Naive thymus-derived CD4-positive, alpha-beta T cell (primary cell): ENCODE measurements around the gene PPTC7. TPM values are rescaled to one million over a fixed set of nuclear protein-coding genes. Genes with fewer than 3 reads are reported as not detected.
A peak's percentile ranks its signal among the peaks of the same experiment; 100 is the strongest.
"Not testable (repeated sequence)": the region's sequence is repeated elsewhere in the genome, so short reads cannot be mapped to it uniquely, and the experiment has no call there.

Experiments used
- ATAC-seq: fragments of 150-1000 bp; cut with Tn5 transposase; 2 replicates; pipeline ENCODE4 v1.10.0; 2021; ENCODE audit warnings: mild to moderate bottlenecking, moderate library complexity
- CTCF ChIA-PET: fragments of 350-600 bp; sonication (Branson Sonifier 250); formaldehyde crosslinking; loops from one replicate; lab custom pipeline; 2021; ENCODE audit warnings: antibody characterized with exemption; lab: Charles Lee
- POLR2A ChIA-PET: fragments of 350-600 bp; sonication (Branson Sonifier 250); formaldehyde crosslinking; loops from one replicate; lab custom pipeline; 2021; ENCODE audit warnings: antibody characterized with exemption, inconsistent platforms; lab: Charles Lee
- DNase-seq, 9 donors: peaks; one replicate each; pipeline versions ENCODE4 v3.0.0 to v3.0.0-alpha.2; 2020 to 2022; ENCODE audit warnings: mixed read lengths in 1 of 9
- H3K27ac ChIP-seq: one replicate; pipeline ENCODE4 v1.7.0; 2013; ENCODE audit warnings: mild to moderate bottlenecking, low read depth, low read length, moderate library complexity
- H3K27me3 ChIP-seq, 2 donors: one replicate each; pipeline ENCODE4 v1.7.0; 2013; ENCODE audit warnings: low read length in 2 of 2, mild to moderate bottlenecking in 2 of 2, moderate library complexity in 2 of 2; ENCODE audit not compliant: control insufficient read depth in 2 of 2, insufficient read depth in 2 of 2
- H3K36me3 ChIP-seq, 3 experiments: 1 replicate in 2 of 3; 2 replicates in 1 of 3; pipeline ENCODE4 v1.7.0; 2013; ENCODE audit warnings: low read length in 3 of 3, mild to moderate bottlenecking in 3 of 3, moderate library complexity in 1 of 3; ENCODE audit not compliant: insufficient read depth in 3 of 3, control insufficient read depth in 2 of 3
- H3K4me1 ChIP-seq, 2 donors: one replicate each; pipeline ENCODE4 v1.7.0; 2013; ENCODE audit warnings: low read length in 2 of 2, mild to moderate bottlenecking in 2 of 2, moderate library complexity in 1 of 2; ENCODE audit not compliant: control insufficient read depth in 2 of 2, insufficient read depth in 2 of 2
- H3K4me3 ChIP-seq: 2 replicates; pipeline ENCODE4 v1.7.0; 2013; ENCODE audit warnings: mild to moderate bottlenecking, low read length
- H3K9me3 ChIP-seq, 3 experiments: 1 replicate in 2 of 3; 2 replicates in 1 of 3; pipeline ENCODE4 v1.7.0; 2013; ENCODE audit warnings: low read length in 3 of 3; ENCODE audit not compliant: control insufficient read depth in 2 of 3
- H3K27ac Mint-ChIP-seq, 9 donors: one replicate each; pipeline ENCODE4 v1.8.0; 2020 to 2022; ENCODE audit warnings: mixed read lengths in 9 of 9, mild to moderate bottlenecking in 8 of 9, moderate library complexity in 5 of 9, inconsistent platforms in 2 of 9
- H3K27me3 Mint-ChIP-seq, 5 donors: one replicate each; pipeline ENCODE4 v1.8.0; 2021 to 2022; ENCODE audit warnings: mixed read lengths in 5 of 5, mild to moderate bottlenecking in 1 of 5
- H3K36me3 Mint-ChIP-seq, 5 donors: one replicate each; pipeline ENCODE4 v1.8.0; 2020 to 2022; ENCODE audit warnings: mixed read lengths in 5 of 5, mild to moderate bottlenecking in 3 of 5, inconsistent platforms in 1 of 5
- H3K4me1 Mint-ChIP-seq, 7 donors: one replicate each; pipeline ENCODE4 v1.8.0; 2020 to 2022; ENCODE audit warnings: mixed read lengths in 7 of 7, mild to moderate bottlenecking in 3 of 7, inconsistent platforms in 1 of 7
- H3K4me3 Mint-ChIP-seq, 10 donors: one replicate each; pipeline ENCODE4 v1.8.0; 2020 to 2022; ENCODE audit warnings: mild to moderate bottlenecking in 10 of 10, mixed read lengths in 10 of 10, moderate library complexity in 6 of 10, inconsistent platforms in 2 of 10
- H3K9me3 Mint-ChIP-seq, 11 donors: one replicate each; pipeline ENCODE4 v1.8.0; 2020 to 2022; ENCODE audit warnings: mixed read lengths in 11 of 11, mild to moderate bottlenecking in 4 of 11, inconsistent platforms in 1 of 11, moderate library complexity in 1 of 11
- intact Hi-C, 2 donors: fragments of 100-400 bp; cut with micrococcal nuclease; formaldehyde crosslinking; loops; one replicate each; pipeline ENCODE4 v1.15.1; 2023
- polyA plus RNA-seq, 2 donors: library from polyadenylated mRNA; unstranded; fragments of 300-500 nt; fragmentation: Illumina TruSeq; gene quantifications; one replicate each; pipeline ENCODE4 v1.2.3, GENCODE V29; 2021
- total RNA-seq, 6 experiments: library from RNA in 5 of 6; stranded (reverse) in 5 of 6; gene quantifications; 1 replicate in 5 of 6; 2 replicates in 1 of 6; pipeline ENCODE4 v1.2.3 and lab custom pipeline; 2021 to 2026

Gene PPTC7
- total and polyA plus RNA-seq, 7 experiments from 2014 or later = 9.7 to 43.8 (median 37.8) TPM

GRCh38 chr12:110532644-110533043 is 50.5 kb downstream of the PPTC7 start:
- ChIA-PET POLR2A (interaction anchor here (0.6 to 1.3 kb wide), 3 partner anchors 10 to 64 kb away, joined by 3 read pairs; partner anchors contain the start of genes FAM216A and GPN3), CTCF (interaction anchor here (1.1 to 1.2 kb wide), 2 partner anchors 35 to 70 kb away, joined by 3 to 4 read pairs; no protein-coding TSS in a partner anchor)
- no peaks in the 10 kb centered on the region for H3K27me3 ChIP-seq
- ATAC-seq (no peak), DNase-seq (no peak)
- Mint-ChIP-seq H3K36me3 (peaks cover 4 to 42% (median 20%) of the 10 kb centered on the region in 5 donors), H3K27ac (peak overlapping the region in 1 of 9 donors; percentile 45), H3K27me3 (no peaks in the 10 kb centered on the region), H3K4me3 (no peak overlapping the region), H3K9me3 (no peaks in the 10 kb centered on the region), H3K4me1 (peaks cover 0 to 17% (median 4%) of the 10 kb centered on the region in 7 donors)
- H3K27ac ChIP-seq = no peak overlapping the region
- peaks cover 12 to 50% (median 21%) of the 10 kb centered on the region in 3 experiments for H3K36me3 ChIP-seq
- no peaks in the 10 kb centered on the region for H3K4me1 ChIP-seq
- no peak overlapping the region for H3K4me3 ChIP-seq
- no peaks in the 10 kb centered on the region for H3K9me3 ChIP-seq
- intact Hi-C loops = no loop called here

DNA sequence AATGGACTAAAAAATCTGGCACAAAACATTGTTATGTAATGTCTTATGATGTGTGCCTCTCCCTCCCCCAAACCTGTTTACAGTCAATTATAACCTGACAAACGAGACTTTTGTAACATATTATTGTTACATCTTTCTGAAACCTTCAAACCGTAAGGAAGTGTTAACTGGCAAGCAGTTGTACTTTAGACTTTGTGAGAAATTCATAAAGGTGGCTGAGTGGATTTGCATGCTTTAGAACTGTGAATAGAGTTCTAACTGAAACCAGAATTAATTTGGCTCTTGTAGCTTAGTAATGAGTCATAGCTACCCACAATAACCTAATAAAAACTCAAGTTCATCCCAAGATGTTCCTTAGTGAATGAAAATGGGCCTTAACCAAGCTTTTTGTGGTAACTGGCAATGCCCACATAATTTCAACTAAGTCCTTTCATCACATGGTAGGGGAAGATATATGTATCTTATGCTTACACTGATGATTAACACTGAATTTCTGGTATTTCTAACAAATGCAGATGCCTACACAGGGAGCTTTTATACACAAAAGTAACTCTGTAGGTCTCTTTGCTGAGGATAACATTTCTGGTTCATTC is 51.3 kb downstream of the PPTC7 start:
- no peaks in the 10 kb centered on the region for H3K4me1 ChIP-seq
- peaks cover 6 to 42% (median 20%) of the 10 kb centered on the region in 3 experiments for H3K36me3 ChIP-seq
- ChIA-PET CTCF (interaction anchor here (0.6 to 1.1 kb wide), 2 partner anchors 19 to 71 kb away, joined by 3 to 4 read pairs; no protein-coding TSS in a partner anchor), POLR2A (interaction anchor here (0.6 to 1.2 kb wide), 3 partner anchors 11 to 64 kb away, joined by 3 read pairs; partner anchors contain the start of genes FAM216A and GPN3)
- H3K4me3 ChIP-seq = no peak overlapping the region
- Mint-ChIP-seq H3K9me3 (no peaks in the 10 kb centered on the region), H3K4me1 (peaks cover 0 to 17% (median 4%) of the 10 kb centered on the region in 7 donors), H3K27ac (peak overlapping the region in 8 of 9 donors; percentile 8 to 70 (median 50)), H3K27me3 (no peaks in the 10 kb centered on the region), H3K4me3 (no peak overlapping the region), H3K36me3 (peaks cover 4 to 38% (median 19%) of the 10 kb centered on the region in 5 donors)
- no peaks in the 10 kb centered on the region for H3K27me3 ChIP-seq
- no peak overlapping the region for H3K27ac ChIP-seq
- DNase-seq (no peak), ATAC-seq (no peak)
- intact Hi-C loops = no loop called here
- no peaks in the 10 kb centered on the region for H3K9me3 ChIP-seq

DNA sequence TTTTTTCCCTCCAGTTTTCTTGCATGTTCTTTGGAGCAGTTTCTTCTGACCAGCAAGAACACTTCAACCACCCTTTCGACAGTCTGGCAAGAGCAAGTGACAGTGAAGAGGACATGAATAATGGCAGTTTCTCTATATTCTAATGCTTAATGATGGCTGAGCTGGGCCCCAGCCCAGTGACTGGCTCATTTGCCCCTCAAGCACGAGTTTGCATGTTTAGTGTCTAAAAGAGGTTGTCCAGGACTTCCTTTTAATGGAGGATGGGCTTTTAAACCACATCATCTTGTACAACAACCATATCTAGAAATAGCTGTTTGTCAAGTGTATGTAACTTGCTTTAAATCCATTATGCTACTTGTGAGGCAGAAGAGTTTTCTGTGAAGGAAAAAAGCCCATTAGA is 52.6 kb downstream of the PPTC7 start:
- no peak for DNase-seq
- Histone ChIP-seq H3K27ac (no peak overlapping the region), H3K4me1 (no peaks in the 10 kb centered on the region), H3K36me3 (peaks cover 0 to 29% (median 6%) of the 10 kb centered on the region in 3 experiments), H3K27me3 (no peaks in the 10 kb centered on the region), H3K4me3 (no peak overlapping the region), H3K9me3 (no peaks in the 10 kb centered on the region)
- Mint-ChIP-seq H3K27ac (peak overlapping the region in 2 of 9 donors; percentile 13 to 21), H3K27me3 (no peaks in the 10 kb centered on the region), H3K4me3 (no peak overlapping the region), H3K4me1 (peaks cover 0 to 17% (median 4%) of the 10 kb centered on the region in 7 donors), H3K9me3 (no peaks in the 10 kb centered on the region), H3K36me3 (peaks cover 4 to 31% (median 13%) of the 10 kb centered on the region in 5 donors)
- intact Hi-C loops = no loop called here
- CTCF ChIA-PET = no interaction called here
- ATAC-seq = no peak
- POLR2A ChIA-PET = no interaction called here

DNA sequence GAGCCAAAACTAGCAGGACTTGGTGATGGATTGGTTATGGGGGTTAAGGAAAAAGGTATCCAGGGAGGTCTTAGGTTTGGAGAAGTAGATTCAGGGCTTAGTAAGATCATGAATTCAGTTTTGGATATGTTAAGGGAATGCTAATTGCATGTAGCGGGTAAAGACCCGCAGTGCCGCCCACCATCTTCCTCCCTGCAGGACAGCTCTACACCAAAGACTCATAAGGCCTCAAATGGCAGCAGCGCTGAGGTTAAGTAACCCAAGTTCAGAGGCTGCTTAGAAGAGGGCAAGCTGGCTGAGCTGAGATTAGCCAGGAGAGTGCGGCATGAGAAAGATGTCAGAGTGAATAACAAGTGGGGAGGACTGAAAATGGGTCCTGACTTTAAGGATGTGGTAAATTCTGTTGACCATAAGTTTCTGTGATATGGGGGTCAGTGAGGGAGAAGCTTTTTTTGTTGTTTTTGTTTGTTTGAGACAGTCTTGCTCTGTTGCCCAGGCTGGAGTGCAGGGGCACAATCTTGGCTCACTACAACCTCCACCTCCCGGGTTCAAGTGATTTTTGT is 54.8 kb downstream of the PPTC7 start:
- Mint-ChIP-seq H3K9me3 (no peaks in the 10 kb centered on the region), H3K4me3 (no peak overlapping the region), H3K36me3 (peaks cover 4 to 22% (median 7%) of the 10 kb centered on the region in 5 donors), H3K4me1 (peaks cover 0 to 14% (median 4%) of the 10 kb centered on the region in 7 donors), H3K27ac (peak overlapping the region in 3 of 9 donors; percentile 2 to 68 (median 41)), H3K27me3 (no peaks in the 10 kb centered on the region)
- no peaks in the 10 kb centered on the region for H3K27me3 ChIP-seq
- peaks cover 0 to 15% (median 0%) of the 10 kb centered on the region in 3 experiments for H3K36me3 ChIP-seq
- ChIA-PET POLR2A (no interaction called here), CTCF (interaction anchor here (1.5 to 1.6 kb wide), 2 partner anchors 60 to 74 kb away, joined by 4 to 6 read pairs; partner anchors contain the start of genes FAM216A and GPN3)
- no peak overlapping the region for H3K27ac ChIP-seq
- ATAC-seq (no peak), DNase-seq (no peak)
- H3K9me3 ChIP-seq = no peaks in the 10 kb centered on the region
- H3K4me1 ChIP-seq = no peaks in the 10 kb centered on the region
- intact Hi-C loops = no loop called here
- no peak overlapping the region for H3K4me3 ChIP-seq

DNA sequence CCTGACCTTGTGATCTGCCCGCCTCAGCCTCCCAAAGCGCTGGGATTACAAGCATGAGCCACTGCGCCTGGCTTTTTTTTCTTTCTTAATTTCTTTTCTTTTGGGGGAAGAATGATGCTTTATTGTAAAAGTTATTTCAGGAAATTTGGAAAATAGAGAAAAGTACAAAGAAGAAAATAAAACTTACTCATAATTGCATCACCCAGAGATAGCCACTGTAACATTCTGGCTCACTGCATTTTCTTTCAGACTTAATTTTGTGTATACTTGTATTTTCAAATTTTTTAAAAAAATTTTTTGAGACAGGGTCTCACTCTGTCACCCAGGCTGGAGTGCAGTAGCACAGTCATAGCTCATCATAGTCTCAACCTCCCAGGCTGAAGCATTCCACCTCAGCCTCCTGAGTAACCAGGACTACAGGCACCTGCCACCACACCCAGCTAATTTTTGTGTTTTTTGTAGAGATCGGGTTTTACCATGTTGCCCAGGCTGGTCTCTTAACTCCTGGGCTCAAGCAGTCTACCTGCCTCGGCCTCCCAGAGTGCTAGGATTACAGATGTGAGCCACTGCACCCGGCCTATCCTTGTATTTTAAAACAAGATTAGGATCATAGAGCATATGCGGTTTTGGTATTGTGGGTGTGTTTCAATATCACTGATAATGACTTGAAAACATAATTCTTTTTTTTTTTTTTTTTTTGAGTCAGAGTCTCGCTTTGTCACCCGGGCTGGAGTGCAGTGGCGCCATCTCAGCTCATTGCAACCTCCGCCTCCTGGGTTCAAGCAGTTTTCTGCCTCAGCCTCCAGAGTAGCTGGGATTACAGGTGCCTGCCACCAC is 62.0 kb downstream of the PPTC7 start:
- H3K36me3 Mint-ChIP-seq, H3K27ac ChIP-seq, intact Hi-C loops, H3K4me1 Mint-ChIP-seq, H3K27me3 Mint-ChIP-seq, H3K27ac Mint-ChIP-seq, H3K36me3 ChIP-seq, H3K9me3 Mint-ChIP-seq, H3K4me3 ChIP-seq, ATAC-seq, DNase-seq, H3K4me1 ChIP-seq, H3K4me3 Mint-ChIP-seq, H3K9me3 ChIP-seq, H3K27me3 ChIP-seq: not testable (repeated sequence)
- POLR2A ChIA-PET = interaction anchor here (0.9 kb wide), 1 partner anchor 19 kb away, joined by 3 read pairs; the partner anchor contains the start of gene RAD9B
- CTCF ChIA-PET = interaction anchor here (0.6 kb wide), 1 partner anchor 23 kb away, joined by 4 read pairs; no protein-coding TSS in a partner anchor

DNA sequence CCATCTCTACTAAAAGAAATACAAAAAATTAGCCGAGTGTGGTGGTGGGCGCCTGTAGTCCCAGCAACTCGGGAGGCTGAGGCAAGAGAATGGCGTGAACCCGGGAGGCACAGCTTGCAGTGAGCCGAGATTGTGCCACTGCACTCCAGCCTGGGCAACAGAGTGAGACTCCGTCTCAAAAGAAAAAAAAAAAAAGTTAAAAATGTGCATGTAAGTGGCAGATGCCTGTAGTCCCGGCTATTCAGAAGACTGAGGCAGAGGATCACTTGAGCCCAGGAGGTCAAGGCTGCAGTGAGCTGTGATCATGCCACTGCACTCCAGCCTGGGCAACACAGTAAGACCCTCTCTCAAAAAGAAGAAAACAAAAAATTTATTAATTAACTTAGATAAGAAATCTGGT is 65.1 kb downstream of the PPTC7 start:
- ATAC-seq, H3K27ac ChIP-seq, H3K4me3 Mint-ChIP-seq, H3K4me3 ChIP-seq, H3K4me1 Mint-ChIP-seq, H3K9me3 ChIP-seq, H3K4me1 ChIP-seq, H3K36me3 Mint-ChIP-seq, intact Hi-C loops, H3K9me3 Mint-ChIP-seq, H3K27me3 ChIP-seq, H3K27me3 Mint-ChIP-seq, DNase-seq, CTCF ChIA-PET, H3K27ac Mint-ChIP-seq, H3K36me3 ChIP-seq: not testable (repeated sequence)
- POLR2A ChIA-PET = interaction anchor here (1.0 kb wide), 1 partner anchor 16 kb away, joined by 3 read pairs; the partner anchor contains the start of genes RAD9B and VPS29
